HL-60 (cell line): ENCODE measurements around the gene CLIP2.

ENCODE experiments used
- GABPA ChIP-seq: IDR thresholded peaks from 2 replicates; pipeline ENCODE4 v1.6.1; 2012; ENCODE audit warnings: low read depth
- POLR2AphosphoS5 ChIP-seq: IDR thresholded peaks from 2 replicates; pipeline ENCODE4 v1.6.1; 2012; ENCODE audit warnings: low read depth
- SPI1 ChIP-seq: IDR thresholded peaks from 2 replicates; pipeline ENCODE4 v1.6.1; 2012; ENCODE audit warnings: low read depth, mild to moderate bottlenecking, borderline replicate concordance
- TF ChIP-seq, protein P1 (sequence below): IDR thresholded peaks from one replicate; pipeline ENCODE4 v1.5.1; 2011; ENCODE audit warnings: low read length, control low read depth, inconsistent platforms; ENCODE audit not compliant: insufficient read depth
- TF ChIP-seq, protein P2 (sequence below): IDR thresholded peaks from 2 replicates; pipeline ENCODE4 v1.6.1; 2012; ENCODE audit warnings: low read depth; ENCODE audit not compliant: insufficient replicate concordance

DNA sequence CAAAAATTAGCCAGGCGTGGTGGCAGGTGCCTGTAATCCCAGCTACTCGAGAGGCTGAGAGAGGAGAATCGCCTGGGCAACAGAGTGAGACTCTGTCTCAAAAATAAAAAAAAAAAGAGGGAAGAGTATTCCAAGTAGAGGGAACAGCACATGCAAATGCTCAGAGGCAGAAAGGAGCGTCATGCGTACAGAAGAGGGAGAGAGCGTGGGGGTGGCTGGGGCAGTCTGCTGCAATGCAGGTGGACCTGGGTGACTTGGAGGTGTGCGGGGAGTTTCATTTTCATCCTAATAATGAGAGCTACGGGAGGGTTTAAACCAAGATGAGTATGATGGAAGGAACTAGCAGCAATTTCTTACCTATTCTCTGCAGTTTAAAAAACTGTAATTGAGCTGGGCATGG lies 28.8 kb downstream of the CLIP2 start:
- TF ChIP-seq, protein P1, sequence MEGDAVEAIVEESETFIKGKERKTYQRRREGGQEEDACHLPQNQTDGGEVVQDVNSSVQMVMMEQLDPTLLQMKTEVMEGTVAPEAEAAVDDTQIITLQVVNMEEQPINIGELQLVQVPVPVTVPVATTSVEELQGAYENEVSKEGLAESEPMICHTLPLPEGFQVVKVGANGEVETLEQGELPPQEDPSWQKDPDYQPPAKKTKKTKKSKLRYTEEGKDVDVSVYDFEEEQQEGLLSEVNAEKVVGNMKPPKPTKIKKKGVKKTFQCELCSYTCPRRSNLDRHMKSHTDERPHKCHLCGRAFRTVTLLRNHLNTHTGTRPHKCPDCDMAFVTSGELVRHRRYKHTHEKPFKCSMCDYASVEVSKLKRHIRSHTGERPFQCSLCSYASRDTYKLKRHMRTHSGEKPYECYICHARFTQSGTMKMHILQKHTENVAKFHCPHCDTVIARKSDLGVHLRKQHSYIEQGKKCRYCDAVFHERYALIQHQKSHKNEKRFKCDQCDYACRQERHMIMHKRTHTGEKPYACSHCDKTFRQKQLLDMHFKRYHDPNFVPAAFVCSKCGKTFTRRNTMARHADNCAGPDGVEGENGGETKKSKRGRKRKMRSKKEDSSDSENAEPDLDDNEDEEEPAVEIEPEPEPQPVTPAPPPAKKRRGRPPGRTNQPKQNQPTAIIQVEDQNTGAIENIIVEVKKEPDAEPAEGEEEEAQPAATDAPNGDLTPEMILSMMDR: no peak
- TF ChIP-seq POLR2AphosphoS5: no peak
- TF ChIP-seq GABPA: no peak
- TF ChIP-seq, protein P2, sequence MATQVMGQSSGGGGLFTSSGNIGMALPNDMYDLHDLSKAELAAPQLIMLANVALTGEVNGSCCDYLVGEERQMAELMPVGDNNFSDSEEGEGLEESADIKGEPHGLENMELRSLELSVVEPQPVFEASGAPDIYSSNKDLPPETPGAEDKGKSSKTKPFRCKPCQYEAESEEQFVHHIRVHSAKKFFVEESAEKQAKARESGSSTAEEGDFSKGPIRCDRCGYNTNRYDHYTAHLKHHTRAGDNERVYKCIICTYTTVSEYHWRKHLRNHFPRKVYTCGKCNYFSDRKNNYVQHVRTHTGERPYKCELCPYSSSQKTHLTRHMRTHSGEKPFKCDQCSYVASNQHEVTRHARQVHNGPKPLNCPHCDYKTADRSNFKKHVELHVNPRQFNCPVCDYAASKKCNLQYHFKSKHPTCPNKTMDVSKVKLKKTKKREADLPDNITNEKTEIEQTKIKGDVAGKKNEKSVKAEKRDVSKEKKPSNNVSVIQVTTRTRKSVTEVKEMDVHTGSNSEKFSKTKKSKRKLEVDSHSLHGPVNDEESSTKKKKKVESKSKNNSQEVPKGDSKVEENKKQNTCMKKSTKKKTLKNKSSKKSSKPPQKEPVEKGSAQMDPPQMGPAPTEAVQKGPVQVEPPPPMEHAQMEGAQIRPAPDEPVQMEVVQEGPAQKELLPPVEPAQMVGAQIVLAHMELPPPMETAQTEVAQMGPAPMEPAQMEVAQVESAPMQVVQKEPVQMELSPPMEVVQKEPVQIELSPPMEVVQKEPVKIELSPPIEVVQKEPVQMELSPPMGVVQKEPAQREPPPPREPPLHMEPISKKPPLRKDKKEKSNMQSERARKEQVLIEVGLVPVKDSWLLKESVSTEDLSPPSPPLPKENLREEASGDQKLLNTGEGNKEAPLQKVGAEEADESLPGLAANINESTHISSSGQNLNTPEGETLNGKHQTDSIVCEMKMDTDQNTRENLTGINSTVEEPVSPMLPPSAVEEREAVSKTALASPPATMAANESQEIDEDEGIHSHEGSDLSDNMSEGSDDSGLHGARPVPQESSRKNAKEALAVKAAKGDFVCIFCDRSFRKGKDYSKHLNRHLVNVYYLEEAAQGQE: no peak
- no peak for TF ChIP-seq SPI1
